ENCODE results near the gene MYL9.
A peak's percentile ranks its signal among the peaks of the same experiment; 100 is the strongest.
"Not testable (repeated sequence)": the region's sequence is repeated elsewhere in the genome, so short reads cannot be mapped to it uniquely, and the experiment has no call there.

Gene MYL9

GRCh38 chr20:36549942-36550789, 8.8 kb downstream of the MYL9 start:
- DNase-seq: no peak

GRCh38 chr20:36550790-36551299, 9.5 kb downstream of the MYL9 start:
- DNase-seq: no peak

- DNase-seq: no peak
Measured at GRCh38 chr20:36555248-36555647, 13.9 kb downstream of the MYL9 start.

- DNase-seq: no peak
Measured at GRCh38 chr20:36562724-36563123, 21.4 kb downstream of the MYL9 start.

- DNase-seq: no peak
Measured at GRCh38 chr20:36563374-36563773, 22.1 kb downstream of the MYL9 start.

GRCh38 chr20:36564078-36564725, 22.9 kb downstream of the MYL9 start:
- DNase-seq: not testable (repeated sequence)

- DNase-seq: not testable (repeated sequence)
Measured at GRCh38 chr20:36564726-36565121, 23.4 kb downstream of the MYL9 start.

- DNase-seq: no peak
Measured at GRCh38 chr20:36565520-36565919, 24.2 kb downstream of the MYL9 start.

GRCh38 chr20:36569847-36570429, 28.6 kb downstream of the MYL9 start:
- DNase-seq: no peak

GRCh38 chr20:36571564-36572504, 30.5 kb downstream of the MYL9 start:
- DNase-seq: no peak

- peak; percentile 64 for DNase-seq
Measured at GRCh38 chr20:36572701-36573102, 31.4 kb downstream of the MYL9 start.

- peak; percentile 87 for DNase-seq
Measured at GRCh38 chr20:36573103-36573797, 31.9 kb downstream of the MYL9 start, which contains the start of gene TGIF2. Gene TGIF2, plus strand, starts transcription at chr20:36573597. Its CDS starts 5,178 bp downstream, at chr20:36578775.

- DNase-seq: peak; percentile 18
Measured at GRCh38 chr20:36573798-36574365, 32.6 kb downstream of the MYL9 start.

GRCh38 chr20:36574366-36575135, 33.2 kb downstream of the MYL9 start:
- DNase-seq: peak; percentile 38

GRCh38 chr20:36576081-36576445, 34.7 kb downstream of the MYL9 start:
- no peak for DNase-seq

- DNase-seq: no peak
Measured at GRCh38 chr20:36578356-36579041, 37.2 kb downstream of the MYL9 start.

- no peak for DNase-seq
Measured at GRCh38 chr20:36579996-36580545, 38.8 kb downstream of the MYL9 start.

- DNase-seq: no peak
Measured at GRCh38 chr20:36582322-36582721, 41.0 kb downstream of the MYL9 start.

GRCh38 chr20:36582821-36583220, 41.5 kb downstream of the MYL9 start:
- no peak for DNase-seq
